Tibial nerve (tissue), 4 donors: ENCODE data around the gene SLPI. TPM values are rescaled to one million over a fixed set of nuclear protein-coding genes. Genes with fewer than 3 reads are reported as not detected.

Experiments used
- DNase-seq, 2 donors: peaks; one replicate each; pipeline ENCODE4 v3.0.0-alpha.2; 2019; ENCODE audit warnings: low spot score in 2 of 2
- H3K27ac ChIP-seq, 4 donors: fragments of 200-600 bp; sonication (generic) in 3 of 4; one replicate each; pipeline ENCODE4 v1.5.1; 2017 to 2019; ENCODE audit warnings: mild to moderate bottlenecking in 1 of 4
- H3K27me3 ChIP-seq, 2 donors: fragments of 200-600 bp; sonication (generic) in 1 of 2; one replicate each; pipeline versions ENCODE4 v1.5.1 to v1.6.0; 2017 to 2019
- H3K36me3 ChIP-seq, 3 donors: fragments of 200-600 bp; sonication (generic); one replicate each; pipeline ENCODE4 v1.5.1; 2018 to 2019
- H3K4me1 ChIP-seq, 4 donors: fragments of 200-600 bp; sonication (generic) in 3 of 4; one replicate each; pipeline ENCODE4 v1.5.1; 2017 to 2019
- H3K4me3 ChIP-seq, 4 donors: fragments of 200-600 bp; sonication (generic) in 3 of 4; one replicate each; pipeline ENCODE4 v1.5.1; 2017 to 2019; ENCODE audit warnings: mild to moderate bottlenecking in 1 of 4, moderate library complexity in 1 of 4
- H3K9me3 ChIP-seq, 4 donors: fragments of 200-600 bp; sonication (generic) in 3 of 4; one replicate each; pipeline ENCODE4 v1.5.1; 2017 to 2019
- CTCF ChIP-seq, 5 experiments: fragments of 200-600 bp in 3 of 5; fragments of 450-650 bp in 2 of 5; sonication (generic) in 3 of 5; IDR thresholded peaks; one replicate each; pipeline ENCODE4 v1.5.1; 2016 to 2019; ENCODE audit warnings: antibody characterized with exemption in 5 of 5, mild to moderate bottlenecking in 3 of 5, moderate library complexity in 2 of 5
- EP300 ChIP-seq, 2 donors: sonication (generic); formaldehyde crosslinking; IDR thresholded peaks; one replicate each; pipeline ENCODE4 v1.6.1; 2017; ENCODE audit warnings: antibody characterized with exemption in 2 of 2, mild to moderate bottlenecking in 1 of 2
- POLR2A ChIP-seq, 2 donors: fragments of 450-650 bp; IDR thresholded peaks; one replicate each; pipeline ENCODE4 v1.6.1; 2017; ENCODE audit warnings: antibody characterized with exemption in 2 of 2, mild to moderate bottlenecking in 2 of 2, moderate library complexity in 2 of 2
- WGBS, 2 donors: methylation state at CpG; one replicate each; pipeline ENCODE4 v1.1.5; 2018; 5-methylcytosine and 5-hydroxymethylcytosine counted together
- total RNA-seq, 4 donors: library from RNA; depleted of rRNA; stranded (reverse); fragments of >200 nt; gene quantifications; one replicate each; pipeline ENCODE4 v1.1.0, GENCODE V29; 2016

The SLPI gene
- total RNA-seq, 4 donors from 2014 or later: 103 to 371 (median 129) TPM

DNA sequence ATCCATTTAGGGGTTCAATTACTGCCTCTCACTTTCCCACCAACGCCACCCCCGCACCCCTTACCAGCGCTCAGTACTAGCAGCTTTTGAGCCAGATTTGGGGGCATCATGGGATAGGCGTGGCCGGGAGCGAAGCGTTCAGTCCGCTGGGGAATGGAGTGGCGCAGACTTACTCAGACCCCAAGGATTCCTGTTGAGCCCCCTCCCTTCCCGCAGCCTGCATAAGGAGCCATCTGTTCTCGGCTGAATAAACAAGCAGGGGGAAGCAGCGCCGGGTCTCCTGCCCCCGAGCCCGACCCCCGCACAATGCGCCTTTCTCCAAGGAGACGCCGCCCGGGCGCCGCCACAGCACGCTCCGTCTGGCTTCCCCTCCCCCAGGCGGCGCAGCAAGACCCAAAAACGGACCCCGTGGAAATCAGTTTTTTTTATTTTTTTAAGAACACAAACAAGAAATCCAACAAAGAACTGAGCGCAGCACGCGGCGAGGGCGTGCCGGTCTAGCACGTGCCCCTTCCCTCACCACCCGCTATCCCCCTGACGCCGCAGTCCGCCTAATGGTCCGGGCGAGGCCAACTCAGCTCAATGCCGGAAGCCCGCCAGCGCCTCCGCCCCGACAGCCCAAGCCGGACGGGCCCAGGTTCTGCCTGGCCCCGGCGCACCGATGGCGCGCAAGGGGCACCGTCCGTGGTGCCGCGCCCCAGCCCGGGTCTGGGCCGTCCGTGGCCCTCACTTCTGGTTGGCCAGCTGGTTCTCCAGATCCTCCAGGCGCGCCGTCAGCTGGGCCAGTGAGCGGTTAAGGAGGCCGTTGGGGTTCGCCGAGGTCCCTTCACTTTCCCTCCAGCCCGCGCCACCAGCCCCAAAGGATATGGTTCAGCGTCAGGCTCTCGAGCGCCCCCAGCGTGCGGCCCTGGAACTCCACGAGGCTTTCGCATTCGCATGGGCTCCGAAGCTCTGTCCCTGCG, 39.0 kb upstream of the SLPI start:
- TF ChIP-seq EP300 (IDR thresholded peaks at IDR 0.05): peak in 1 of 2 donors; percentile 41
- peak; percentile 93 to 99 (median 96) for TF ChIP-seq CTCF (IDR thresholded peaks at IDR 0.05)
- TF ChIP-seq POLR2A (IDR thresholded peaks at IDR 0.05): peak in 1 of 2 donors; percentile 43
- Histone ChIP-seq H3K9me3 (no peaks in the 10 kb centered on the region), H3K27me3 (no peaks in the 10 kb centered on the region), H3K36me3 (no peaks in the 10 kb centered on the region), H3K4me3 (peak overlapping the region; percentile 41 to 63 (median 51)), H3K4me1 (peaks cover 0 to 40% (median 4%) of the 10 kb centered on the region in 4 donors), H3K27ac (peak overlapping the region; percentile 64 to 88 (median 80))
- 3 to 5% methylated on average over 44 to 69 of the region's 79 CpGs for WGBS, 2 donors
- peak; percentile 63 to 85 for DNase-seq

DNA sequence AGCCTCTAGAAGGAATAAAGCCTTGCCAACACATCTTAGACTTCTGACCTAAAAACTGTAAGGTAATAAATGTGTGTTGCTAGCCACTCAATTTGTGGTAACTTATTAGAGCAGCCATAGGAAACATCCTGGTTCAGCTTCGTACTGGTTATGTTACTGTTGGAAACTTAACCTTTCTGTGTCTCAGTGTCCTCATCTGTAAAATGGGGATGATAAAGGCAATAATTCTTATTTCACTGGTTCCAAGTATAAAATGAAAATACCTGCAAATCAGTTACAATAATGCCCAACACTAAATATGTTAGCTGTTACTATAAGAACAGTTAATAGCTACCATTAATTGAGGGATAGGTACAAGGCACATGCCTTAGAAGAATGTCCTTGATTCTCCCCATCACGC, 38.0 kb upstream of the SLPI start:
- 74 to 79% methylated on average over 2 of the region's 2 CpGs for WGBS, 2 donors
- Histone ChIP-seq H3K4me3 (no peak overlapping the region), H3K27ac (peak overlapping the region in 2 of 4 donors; percentile 78 to 82), H3K9me3 (no peaks in the 10 kb centered on the region), H3K27me3 (no peaks in the 10 kb centered on the region), H3K36me3 (no peaks in the 10 kb centered on the region), H3K4me1 (peaks cover 0 to 40% (median 4%) of the 10 kb centered on the region in 4 donors)
- DNase-seq: no peak
- no peak for TF ChIP-seq CTCF (IDR thresholded peaks at IDR 0.05)
- TF ChIP-seq EP300 (IDR thresholded peaks at IDR 0.05): no peak
- TF ChIP-seq POLR2A (IDR thresholded peaks at IDR 0.05): no peak

DNA sequence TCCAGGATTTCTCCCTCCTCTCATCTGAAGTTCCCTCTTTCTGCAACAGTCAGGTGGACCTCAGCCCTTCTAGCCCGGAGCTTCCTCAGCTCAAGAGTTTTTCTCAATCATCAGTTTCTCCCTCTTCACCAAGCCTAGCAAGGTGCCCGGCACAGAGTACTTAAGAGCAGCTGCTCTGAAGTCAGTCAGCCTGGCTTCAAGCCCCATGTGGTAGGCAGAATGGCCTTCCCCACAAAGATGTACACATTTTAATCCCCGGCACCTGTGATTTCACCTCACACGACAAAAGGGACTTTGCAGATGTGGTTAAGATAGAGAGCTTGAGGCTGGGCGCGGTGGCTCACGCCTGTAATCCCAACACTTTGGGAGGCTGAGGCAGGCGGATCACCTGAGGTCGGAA, 37.2 kb upstream of the SLPI start:
- no peaks in the 10 kb centered on the region for H3K9me3 ChIP-seq
- H3K27me3 ChIP-seq: no peaks in the 10 kb centered on the region
- H3K4me3 ChIP-seq: no peak overlapping the region
- 77 to 86% methylated on average over 9 of the region's 9 CpGs for WGBS, 2 donors
- H3K36me3 ChIP-seq: no peaks in the 10 kb centered on the region
- H3K27ac ChIP-seq: no peak overlapping the region
- TF ChIP-seq POLR2A (IDR thresholded peaks at IDR 0.05) (no peak), CTCF (IDR thresholded peaks at IDR 0.05) (no peak), EP300 (IDR thresholded peaks at IDR 0.05) (no peak)
- H3K4me1 ChIP-seq: peaks cover 0 to 40% (median 4%) of the 10 kb centered on the region in 4 donors
- no peak for DNase-seq

- no peaks in the 10 kb centered on the region for H3K36me3 ChIP-seq
- whole genome bisulfite sequencing, 2 donors: 19 to 20% methylated on average over 7 to 8 of the region's 8 CpGs
- DNase-seq: peak; percentile 86 to 93
Measured at GRCh38 chr20:45290677-45291355, 36.5 kb upstream of the SLPI start.

More at GRCh38 chr20:45290677-45291355, 36.5 kb upstream of the SLPI start:
- H3K9me3 ChIP-seq: no peaks in the 10 kb centered on the region
- H3K27ac ChIP-seq: peak overlapping the region in 1 of 4 donors; percentile 66
- H3K27me3 ChIP-seq: no peaks in the 10 kb centered on the region
- H3K4me1 ChIP-seq: peaks cover 0 to 40% (median 4%) of the 10 kb centered on the region in 4 donors
- no peak for TF ChIP-seq POLR2A (IDR thresholded peaks at IDR 0.05)
- TF ChIP-seq CTCF (IDR thresholded peaks at IDR 0.05): peak; percentile 71 to 93 (median 88)
- peak in 1 of 2 donors; percentile 22 for TF ChIP-seq EP300 (IDR thresholded peaks at IDR 0.05)
- no peak overlapping the region for H3K4me3 ChIP-seq
